Right cardiac atrium (tissue), 5 donors: ENCODE results near the gene LGALS9. TPM values are rescaled to one million over a fixed set of nuclear protein-coding genes. Genes with fewer than 3 reads are reported as not detected.
A peak's percentile ranks its signal among the peaks of the same experiment; 100 is the strongest.
"Not testable (repeated sequence)": the region's sequence is repeated elsewhere in the genome, so short reads cannot be mapped to it uniquely, and the experiment has no call there.

Experiments
- ATAC-seq, 2 donors: fragments of 200-7000 bp; cut with Tn5 transposase; one replicate each; pipeline versions ENCODE4 v1.8.0 to v1.9.1; 2020; ENCODE audit warnings: moderate library complexity in 2 of 2, mild to moderate bottlenecking in 1 of 2
- DNase-seq, 3 donors: peaks; one replicate each; pipeline ENCODE4 v3.0.0-alpha.2; 2020
- H3K27ac ChIP-seq: one replicate; pipeline ENCODE4 v1.5.1; 2013; ENCODE audit warnings: mild to moderate bottlenecking, low read length, control low read depth, moderate library complexity
- H3K27me3 ChIP-seq: one replicate; pipeline ENCODE4 v1.6.1; 2013; ENCODE audit not compliant: control insufficient read depth, insufficient read depth
- H3K4me1 ChIP-seq: one replicate; pipeline ENCODE4 v1.6.1; 2013; ENCODE audit warnings: low read length; ENCODE audit not compliant: control insufficient read depth, insufficient read depth
- H3K4me3 ChIP-seq: one replicate; pipeline ENCODE4 v1.5.1; 2013; ENCODE audit warnings: low read length, control low read depth
- H3K9me3 ChIP-seq: one replicate; pipeline ENCODE4 v1.6.1; 2013; ENCODE audit warnings: low read length; ENCODE audit not compliant: control insufficient read depth
- WGBS: extraction: QIAGEN DNeasy Blood & Tissue Kit; methylation state at CpG from one replicate; pipeline ENCODE4 v1.1.7; 2013; 5-methylcytosine and 5-hydroxymethylcytosine counted together
- intact Hi-C, 4 donors: fragments of 100-400 bp; cut with DNase I; formaldehyde crosslinking; loops; one replicate each; pipeline versions ENCODE4 v1.11.0 to v1.14.0; 2022 to 2023
- polyA plus RNA-seq: library from polyadenylated mRNA; stranded (reverse); fragments of 200-250 nt; gene quantifications from one replicate; pipeline ENCODE4 v1.2.3, GENCODE V29; 2013
- total RNA-seq, 4 donors: library from RNA; stranded (reverse); fragmentation: NEBNext Ultra II Directional; extraction: Animal tissue kit (Norgen Biotek cat#: 25700); gene quantifications; one replicate each; pipeline ENCODE4 v1.2.1, GENCODE V29; 2021
- donor health status: healthy with polysubstance abuse.
- donor health status: DM: no; HTN: yes; CAD: no.
- donor health status: DM: no; HTN: no; CAD: no.
- donor health status: DM: no; HTN: yes; CAD: no; lungs with severe emphysema.
- donor health status: DM: yes; HTN: yes; CAD: no.

LGALS9 gene
- total and polyA plus RNA-seq, 5 donors, result 8.9 to 30.5 (median 19.7) TPM

- Histone ChIP-seq H3K9me3 (no peaks in the 10 kb centered on the region), H3K27me3 (no peaks in the 10 kb centered on the region), H3K4me1 (no peaks in the 10 kb centered on the region), H3K4me3 (no peak overlapping the region), H3K27ac (no peak overlapping the region)
- 88% methylated on average over 6 of the region's 6 CpGs for WGBS
- intact Hi-C loops, result no loop called here
- DNase-seq (no peak), ATAC-seq (no peak)
Measured at GRCh38 chr17:27674335-27674734, 43.3 kb downstream of the LGALS9 start.

DNA sequence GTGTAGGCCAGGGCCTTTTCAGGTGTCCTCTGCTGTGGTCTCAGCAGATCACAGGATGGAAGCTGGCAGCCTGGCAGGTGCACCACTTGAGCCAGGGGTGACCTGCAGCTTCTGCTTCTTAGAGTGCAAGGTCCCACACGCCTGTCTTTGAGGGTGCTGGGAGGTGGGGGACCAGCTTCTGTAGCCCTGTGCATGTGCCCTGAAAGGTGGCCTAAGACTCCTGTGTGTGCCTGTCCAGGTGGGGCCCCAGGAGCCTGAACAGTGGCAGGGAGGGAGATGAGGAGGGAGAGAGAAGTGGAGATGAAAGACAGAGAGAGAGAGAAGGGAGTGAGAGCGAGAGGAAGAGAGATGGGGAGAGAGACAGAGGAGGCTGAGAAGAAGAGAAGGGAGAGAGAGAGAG, 46.2 kb downstream of the LGALS9 start:
- no peaks in the 10 kb centered on the region for H3K27me3 ChIP-seq
- H3K27ac ChIP-seq, result no peak overlapping the region
- DNase-seq (peak in 1 of 3 donors; percentile 36), ATAC-seq (no peak)
- no peaks in the 10 kb centered on the region for H3K4me1 ChIP-seq
- 77% methylated on average over 2 of the region's 2 CpGs for WGBS
- intact Hi-C loops, result no loop called here
- no peaks in the 10 kb centered on the region for H3K9me3 ChIP-seq
- no peak overlapping the region for H3K4me3 ChIP-seq

DNA sequence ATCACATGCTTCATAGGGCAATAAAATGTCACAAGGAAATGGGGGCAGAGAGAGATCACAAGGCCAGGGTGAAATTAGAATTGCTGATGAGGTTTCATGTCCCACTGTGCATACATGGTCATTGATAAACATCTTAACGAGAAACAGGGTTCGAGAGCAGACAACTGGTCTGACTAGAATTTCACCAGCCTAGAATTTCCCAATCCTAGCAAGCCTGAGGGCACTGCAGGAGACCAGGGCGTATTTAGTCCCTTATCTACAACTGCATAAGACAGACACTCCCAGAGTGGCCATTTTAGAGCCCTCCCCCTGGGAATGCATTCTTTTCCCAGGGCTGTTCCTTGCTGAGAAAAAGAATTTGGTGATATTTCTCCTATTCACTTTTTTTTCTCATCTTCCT, 55.3 kb downstream of the LGALS9 start:
- H3K4me1 ChIP-seq, H3K27ac ChIP-seq, DNase-seq, H3K9me3 ChIP-seq, ATAC-seq, H3K4me3 ChIP-seq, H3K27me3 ChIP-seq, intact Hi-C loops: not testable (repeated sequence)
- 58% methylated on average over 3 of the region's 3 CpGs for WGBS

- ATAC-seq (no peak), DNase-seq (no peak)
- WGBS, result 85% methylated on average over 1 of the region's 1 CpG
- intact Hi-C loops, result no loop called here
- no peaks in the 10 kb centered on the region for H3K9me3 ChIP-seq
- no peaks in the 10 kb centered on the region for H3K27me3 ChIP-seq
- H3K27ac ChIP-seq, result no peak overlapping the region
- H3K4me1 ChIP-seq, result no peaks in the 10 kb centered on the region
- H3K4me3 ChIP-seq, result no peak overlapping the region
Measured at GRCh38 chr17:27690882-27691281, 59.9 kb downstream of the LGALS9 start.

GRCh38 chr17:27695254-27695814, 64.3 kb downstream of the LGALS9 start:
- WGBS, result 65% methylated on average over 2 of the region's 2 CpGs
- H3K4me3 ChIP-seq, ATAC-seq, H3K4me1 ChIP-seq, intact Hi-C loops, H3K27ac ChIP-seq, DNase-seq, H3K27me3 ChIP-seq, H3K9me3 ChIP-seq: not testable (repeated sequence)

Other genes with a start within 250 kb of the LGALS9 start
- 10 to 100 TPM; 13.1 to 22.7 (median 14.1) TPM for gene KSR1, start 174.7 kb upstream of the LGALS9 start, total RNA-seq
- 8.7 TPM for gene KSR1, start 174.7 kb upstream of the LGALS9 start, polyA plus RNA-seq
- gene NOS2, start 169.3 kb downstream of the LGALS9 start, total RNA-seq, result under 1 TPM in 2 of 4 donors, not detected in 2; 0.08 to 0.09 TPM
- 0.02 TPM for gene NOS2, start 169.3 kb downstream of the LGALS9 start, polyA plus RNA-seq